GM18498 (cell line): ENCODE data around the gene CEP192.
A peak's percentile ranks its signal among the peaks of the same experiment; 100 is the strongest.
"Not testable (repeated sequence)": the region's sequence is repeated elsewhere in the genome, so short reads cannot be mapped to it uniquely, and the experiment has no call there.

Experiments used
- ATAC-seq: cut with Tn5 transposase; IDR thresholded peaks from one replicate; pipeline ENCODE4 v1.9.1; 2021; ENCODE audit warnings: mild to moderate bottlenecking, moderate library complexity; ENCODE audit not compliant: unreplicated experiment

The CEP192 gene, protein sequence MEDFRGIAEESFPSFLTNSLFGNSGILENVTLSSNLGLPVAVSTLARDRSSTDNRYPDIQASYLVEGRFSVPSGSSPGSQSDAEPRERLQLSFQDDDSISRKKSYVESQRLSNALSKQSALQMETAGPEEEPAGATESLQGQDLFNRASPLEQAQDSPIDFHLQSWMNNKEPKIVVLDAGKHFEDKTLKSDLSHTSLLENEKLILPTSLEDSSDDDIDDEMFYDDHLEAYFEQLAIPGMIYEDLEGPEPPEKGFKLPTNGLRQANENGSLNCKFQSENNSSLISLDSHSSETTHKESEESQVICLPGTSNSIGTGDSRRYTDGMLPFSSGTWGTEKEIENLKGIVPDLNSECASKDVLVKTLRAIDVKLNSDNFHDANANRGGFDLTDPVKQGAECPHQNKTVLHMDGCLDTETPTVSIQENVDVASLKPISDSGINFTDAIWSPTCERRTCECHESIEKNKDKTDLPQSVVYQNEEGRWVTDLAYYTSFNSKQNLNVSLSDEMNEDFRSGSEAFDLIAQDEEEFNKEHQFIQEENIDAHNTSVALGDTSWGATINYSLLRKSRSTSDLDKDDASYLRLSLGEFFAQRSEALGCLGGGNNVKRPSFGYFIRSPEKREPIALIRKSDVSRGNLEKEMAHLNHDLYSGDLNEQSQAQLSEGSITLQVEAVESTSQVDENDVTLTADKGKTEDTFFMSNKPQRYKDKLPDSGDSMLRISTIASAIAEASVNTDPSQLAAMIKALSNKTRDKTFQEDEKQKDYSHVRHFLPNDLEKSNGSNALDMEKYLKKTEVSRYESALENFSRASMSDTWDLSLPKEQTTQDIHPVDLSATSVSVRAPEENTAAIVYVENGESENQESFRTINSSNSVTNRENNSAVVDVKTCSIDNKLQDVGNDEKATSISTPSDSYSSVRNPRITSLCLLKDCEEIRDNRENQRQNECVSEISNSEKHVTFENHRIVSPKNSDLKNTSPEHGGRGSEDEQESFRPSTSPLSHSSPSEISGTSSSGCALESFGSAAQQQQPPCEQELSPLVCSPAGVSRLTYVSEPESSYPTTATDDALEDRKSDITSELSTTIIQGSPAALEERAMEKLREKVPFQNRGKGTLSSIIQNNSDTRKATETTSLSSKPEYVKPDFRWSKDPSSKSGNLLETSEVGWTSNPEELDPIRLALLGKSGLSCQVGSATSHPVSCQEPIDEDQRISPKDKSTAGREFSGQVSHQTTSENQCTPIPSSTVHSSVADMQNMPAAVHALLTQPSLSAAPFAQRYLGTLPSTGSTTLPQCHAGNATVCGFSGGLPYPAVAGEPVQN (N-terminal part only)

GRCh38 chr18:12990967-12991820, at the start of gene CEP192:
Gene CEP192, plus strand, starts transcription at chr18:12991362. Its CDS starts 8,063 bp downstream, at chr18:12999425.
- peak; percentile 89 for ATAC-seq

DNA sequence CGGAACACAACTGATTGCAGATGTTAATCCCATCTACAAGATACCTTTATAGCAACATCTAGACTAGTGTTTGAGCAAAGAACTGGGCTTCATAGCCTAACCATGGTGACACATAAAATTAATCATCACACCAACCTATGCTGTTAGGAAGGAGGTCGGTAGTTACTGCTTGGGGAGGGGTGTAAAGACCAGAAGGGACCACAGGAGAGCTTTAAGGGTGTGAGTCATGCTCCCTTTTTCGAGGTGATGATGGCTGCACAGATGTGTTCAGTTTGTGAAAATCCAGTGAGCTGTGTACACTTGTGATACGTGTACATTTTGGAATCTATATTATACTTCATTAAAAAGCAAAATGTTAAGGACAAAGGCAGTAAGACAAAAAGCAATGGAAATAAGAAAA, 47.9 kb upstream of the CEP192 start:
- ATAC-seq: no peak

- no peak for ATAC-seq
Observed at GRCh38 chr18:12944709-12945108, 46.5 kb upstream of the CEP192 start.

GRCh38 chr18:12946549-12947284, 44.4 kb upstream of the CEP192 start:
- peak; percentile 0 for ATAC-seq

GRCh38 chr18:12947285-12948049, 43.7 kb upstream of the CEP192 start, which contains the start of gene SEH1L:
Gene SEH1L, plus strand, starts transcription at chr18:12948011. Its CDS starts 111 bp downstream, at chr18:12948122.
- ATAC-seq: peak; percentile 80

DNA sequence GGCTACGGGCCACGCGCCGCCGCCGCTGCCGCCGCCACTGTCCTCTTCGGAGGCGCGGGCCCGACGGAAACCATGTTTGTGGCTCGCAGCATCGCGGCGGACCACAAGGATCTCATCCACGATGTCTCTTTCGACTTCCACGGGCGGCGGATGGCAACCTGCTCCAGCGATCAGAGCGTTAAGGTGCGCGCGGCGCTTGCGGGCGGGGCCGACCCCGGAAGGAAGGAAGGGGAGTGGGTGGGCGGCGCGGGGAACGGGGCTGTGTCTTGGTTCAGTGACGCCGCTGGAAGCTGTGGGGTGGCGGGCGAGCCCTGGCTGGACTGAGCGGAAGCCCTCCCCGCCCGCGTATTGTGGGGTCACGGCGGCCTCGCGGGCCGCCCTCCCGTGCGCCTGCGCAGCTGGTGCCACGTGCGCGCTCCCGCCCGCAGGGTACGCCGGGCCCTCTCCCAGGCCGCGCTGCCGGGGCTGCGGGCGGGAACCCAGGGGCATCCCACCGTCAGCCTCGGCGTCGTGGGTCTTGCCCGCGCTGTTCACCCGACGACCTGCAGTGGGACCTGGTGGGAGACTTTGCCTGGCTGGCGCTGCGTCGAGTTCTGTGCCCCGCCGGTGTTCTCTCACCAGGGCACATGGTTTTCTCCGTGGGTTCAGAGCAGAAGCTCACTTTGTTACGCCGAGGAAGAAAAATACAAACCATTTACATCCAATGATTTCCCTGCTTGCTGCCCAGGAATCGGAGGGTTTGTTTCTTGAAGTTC, 42.9 kb upstream of the CEP192 start:
- peak; percentile 82 for ATAC-seq

GRCh38 chr18:12958478-12958877, 32.7 kb upstream of the CEP192 start:
- ATAC-seq: no peak

GRCh38 chr18:12960395-12960794, 30.8 kb upstream of the CEP192 start:
- no peak for ATAC-seq

- no peak for ATAC-seq
Observed at GRCh38 chr18:12960853-12961397, 30.2 kb upstream of the CEP192 start.

DNA sequence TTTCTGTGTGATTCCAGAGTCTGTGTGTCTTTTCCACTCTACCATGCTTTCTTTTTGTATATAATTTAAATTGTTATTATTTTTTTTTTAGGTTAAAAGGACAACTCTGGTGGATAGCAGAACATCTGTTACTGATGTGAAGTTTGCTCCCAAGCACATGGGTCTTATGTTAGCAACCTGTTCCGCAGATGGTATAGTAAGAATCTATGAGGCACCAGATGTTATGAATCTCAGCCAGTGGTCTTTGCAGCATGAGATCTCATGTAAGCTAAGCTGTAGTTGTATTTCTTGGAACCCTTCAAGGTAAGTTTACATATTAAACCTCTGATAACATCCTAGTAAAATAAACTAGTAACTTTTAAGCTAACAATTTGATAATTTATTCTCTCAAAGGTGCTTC, 28.1 kb upstream of the CEP192 start:
- ATAC-seq: no peak

DNA sequence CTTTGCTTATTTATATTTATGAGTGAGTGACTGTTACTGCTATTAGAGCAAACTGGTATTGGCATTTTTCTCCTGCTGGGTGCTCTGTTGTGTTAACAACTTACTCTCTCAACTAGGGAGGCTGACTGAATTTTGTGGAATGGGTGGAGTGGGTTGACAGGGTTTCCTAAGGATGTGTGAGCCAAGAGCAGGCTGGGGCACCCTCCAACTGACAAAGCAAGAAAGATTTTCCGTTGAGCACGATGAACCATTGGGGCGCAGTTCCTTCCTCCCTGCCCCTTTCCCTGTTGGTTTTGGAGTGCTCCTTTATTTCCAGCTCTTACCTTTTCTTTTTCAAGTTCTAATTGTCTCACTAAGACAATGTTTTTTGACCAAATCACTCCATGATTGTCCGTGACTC, 23.0 kb upstream of the CEP192 start:
- ATAC-seq: no peak

DNA sequence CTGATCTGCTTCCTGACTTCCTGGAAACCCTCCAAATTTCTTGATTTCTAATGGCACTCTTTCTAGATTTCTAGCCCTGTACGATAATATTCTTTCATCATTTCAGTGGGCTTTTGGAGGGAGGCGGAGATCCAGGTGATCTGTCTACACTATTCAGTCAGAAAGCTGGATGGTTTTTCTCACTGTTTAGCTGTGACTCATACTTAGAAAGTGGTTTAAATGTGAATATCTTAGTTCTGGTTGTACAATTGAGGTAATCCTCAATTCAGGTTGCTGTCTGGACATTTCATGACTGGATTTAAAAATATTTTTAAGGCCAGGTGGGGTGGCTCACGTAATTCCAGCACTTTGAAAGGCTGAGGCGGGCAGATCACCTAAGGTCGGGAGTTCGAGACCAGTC, 22.5 kb upstream of the CEP192 start:
- ATAC-seq: no peak

DNA sequence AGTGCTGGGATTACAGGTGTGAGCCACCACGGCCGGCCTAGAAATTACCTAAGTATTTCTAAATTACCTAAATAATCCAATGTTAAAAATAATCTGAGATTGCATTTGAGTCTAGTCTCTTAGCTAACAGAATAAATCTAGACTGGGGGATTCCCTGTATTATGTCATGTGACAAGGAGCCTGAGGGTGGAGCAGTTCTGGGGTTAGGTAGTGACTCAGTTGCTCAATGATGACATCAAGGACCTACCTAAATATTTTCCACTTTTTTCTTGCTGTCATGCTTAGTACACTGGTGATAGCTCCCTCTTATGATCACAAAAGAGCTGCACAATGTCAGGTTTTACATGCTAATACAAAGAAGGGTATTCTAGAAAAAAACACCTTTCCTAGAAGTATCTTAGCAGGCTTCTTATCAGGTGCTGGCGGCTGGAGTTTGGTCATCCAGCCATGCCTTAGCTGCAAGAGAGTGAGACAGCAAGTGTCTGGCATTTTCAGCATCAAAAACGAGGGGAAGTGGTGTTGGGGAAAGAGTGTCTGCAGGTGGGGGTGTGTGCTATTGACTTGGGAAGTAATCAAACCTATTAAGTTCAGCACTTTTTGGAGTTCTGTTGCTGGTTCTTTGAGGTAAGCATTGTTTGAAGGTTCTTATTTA, 17.5 kb upstream of the CEP192 start:
- ATAC-seq: no peak

DNA sequence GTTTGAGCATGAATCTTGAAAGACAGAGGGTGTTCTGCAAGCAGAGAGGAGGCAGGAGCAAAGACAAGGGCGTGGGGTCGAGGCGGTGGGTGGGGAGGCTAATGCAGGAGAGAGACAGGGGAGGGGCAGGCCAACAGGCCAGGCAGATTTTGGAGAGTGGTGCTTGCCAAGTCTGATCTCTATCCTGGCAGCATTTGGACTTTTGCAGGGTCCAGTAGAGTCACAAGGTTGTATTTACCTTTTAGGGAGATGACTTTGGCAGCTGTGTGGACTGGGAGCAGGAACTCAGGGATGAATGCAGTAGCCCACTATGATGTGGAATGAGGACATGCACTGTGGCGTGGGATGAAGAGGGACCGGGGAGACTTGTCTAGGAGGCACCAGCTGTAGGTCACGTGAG, 15.7 kb upstream of the CEP192 start:
- no peak for ATAC-seq

GRCh38 chr18:12976305-12976704, 14.9 kb upstream of the CEP192 start:
- ATAC-seq: no peak

- ATAC-seq: not testable (repeated sequence)
Observed at GRCh38 chr18:12980065-12980464, 11.1 kb upstream of the CEP192 start.
